Kidney (tissue), 14 donors: Measurements from ENCODE around the gene SLC1A7. TPM values are rescaled to one million over a fixed set of nuclear protein-coding genes. Genes with fewer than 3 reads are reported as not detected.
A peak's percentile ranks its signal among the peaks of the same experiment; 100 is the strongest.

Experiments used
- DNase-seq, 5 donors: peaks; one replicate each; pipeline ENCODE4 v3.0.0-alpha.2; 2013 to 2020
- FAIRE-seq: peaks from 2 replicates; lab custom pipeline; 2012; peaks lifted over from hg19 to GRCh38; lab: Jason Lieb, UNC
- H3K27ac ChIP-seq, 2 donors: one replicate each; pipeline ENCODE4 v1.7.0; 2013; ENCODE audit warnings: low read depth in 2 of 2, low read length in 2 of 2, inconsistent platforms in 1 of 2
- H3K27me3 ChIP-seq: one replicate; pipeline ENCODE4 v1.7.1; 2013; ENCODE audit warnings: low read length, inconsistent platforms; ENCODE audit not compliant: control insufficient read depth, insufficient read depth
- H3K36me3 ChIP-seq, 3 donors: one replicate each; pipeline versions ENCODE4 v1.7.0 to v1.7.1; 2013; ENCODE audit warnings: low read length in 3 of 3, control low read depth in 1 of 3, inconsistent platforms in 1 of 3; ENCODE audit not compliant: insufficient read depth in 3 of 3, control insufficient read depth in 2 of 3
- H3K4me1 ChIP-seq, 3 donors: one replicate each; pipeline versions ENCODE4 v1.7.0 to v1.7.1; 2013; ENCODE audit warnings: low read length in 3 of 3, inconsistent platforms in 1 of 3, low read depth in 1 of 3; ENCODE audit not compliant: control insufficient read depth in 2 of 3, insufficient read depth in 2 of 3
- H3K4me3 ChIP-seq, 3 donors: one replicate each; pipeline versions ENCODE4 v1.7.0 to v1.8.1; 2013; ENCODE audit warnings: low read length in 3 of 3, control low read depth in 1 of 3, inconsistent platforms in 1 of 3
- H3K9ac ChIP-seq, 3 donors: one replicate each; pipeline versions ENCODE4 v1.7.0 to v1.7.1; 2013; ENCODE audit warnings: low read length in 3 of 3, control low read depth in 1 of 3, inconsistent platforms in 1 of 3
- H3K9me3 ChIP-seq, 3 donors: one replicate each; pipeline versions ENCODE4 v1.7.0 to v1.7.1; 2013; ENCODE audit warnings: low read length in 3 of 3, control low read depth in 1 of 3, inconsistent platforms in 1 of 3; ENCODE audit not compliant: control insufficient read depth in 2 of 3, insufficient read depth in 1 of 3
- CTCF ChIP-seq: IDR thresholded peaks from 3 replicates; pipeline ENCODE4 v1.5.1; 2012; ENCODE audit warnings: mild to moderate bottlenecking, moderate library complexity, borderline replicate concordance; ENCODE audit not compliant: insufficient read depth; ENCODE audit errors: extremely low read depth
- intact Hi-C: fragments of 100-400 bp; cut with DNase I; formaldehyde crosslinking; loops from one replicate; pipeline ENCODE4 v1.11.1; 2022
- polyA plus RNA-seq: library from polyadenylated mRNA; stranded (reverse); fragments of 350-450 nt; fragmentation: Illumina TruSeq; extraction: RNeasy Lipid Tissue Mini Kit (QIAGEN cat#74804); gene quantifications from one replicate; pipeline ENCODE4 v1.2.3, GENCODE V29; 2014; ENCODE audit warnings: low read depth, low replicate concordance; ENCODE audit not compliant: insufficient read depth
- total RNA-seq: library from RNA; stranded (reverse); fragmentation: NEBNext Ultra II Directional; extraction: Animal tissue kit (Norgen Biotek cat#: 25700); gene quantifications from one replicate; pipeline ENCODE4 v1.2.1, GENCODE V29; 2021
- donor health status: control.
- donor health status: control.
- donor health status: control.
- donor health status: control.
- donor health status: control.
- donor health status: DM: yes; HTN: yes; CAD: no.
- donor health status: Normal renal cell carcinoma (clear cell type).

SLC1A7 gene
- total and polyA plus RNA-seq, 2 donors from 2014 or later = 1.0 TPM; not detected in 1

DNA sequence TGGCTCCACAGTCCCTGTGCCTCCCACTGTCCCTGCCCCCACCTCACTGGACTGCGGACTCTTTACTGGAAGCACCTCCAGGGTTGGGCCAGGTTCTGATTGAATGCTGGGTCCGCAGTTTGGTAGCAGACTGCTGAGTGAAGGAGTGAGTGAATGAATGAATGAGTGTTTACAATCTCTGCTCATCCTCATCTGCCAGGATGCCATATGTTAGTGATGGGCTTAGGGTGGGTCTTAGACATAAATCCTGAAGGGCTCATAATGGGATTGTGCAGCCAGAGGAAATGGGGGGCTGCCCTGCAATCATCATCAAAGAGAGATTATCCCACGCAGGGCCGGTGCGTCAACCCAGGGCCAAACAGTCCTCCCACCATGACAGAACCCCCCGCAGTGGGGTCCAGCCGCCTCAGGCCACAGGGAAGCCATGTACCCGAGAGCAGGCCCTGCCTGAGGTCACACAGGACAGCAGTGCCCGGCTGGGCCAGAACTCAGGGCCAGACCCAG lies 26.1 kb downstream of the SLC1A7 start:
- TF ChIP-seq CTCF = no peak
- DNase-seq (no peak), FAIRE-seq (no peak)
- no peaks in the 10 kb centered on the region for H3K9me3 ChIP-seq
- no peak overlapping the region for H3K4me3 ChIP-seq
- no peak overlapping the region for H3K27ac ChIP-seq
- peaks cover 0 to 11% (median 7%) of the 10 kb centered on the region in 3 donors for H3K4me1 ChIP-seq
- H3K27me3 ChIP-seq = no peaks in the 10 kb centered on the region
- intact Hi-C loops = no loop called here
- H3K36me3 ChIP-seq = no peaks in the 10 kb centered on the region
- no peak overlapping the region for H3K9ac ChIP-seq

DNA sequence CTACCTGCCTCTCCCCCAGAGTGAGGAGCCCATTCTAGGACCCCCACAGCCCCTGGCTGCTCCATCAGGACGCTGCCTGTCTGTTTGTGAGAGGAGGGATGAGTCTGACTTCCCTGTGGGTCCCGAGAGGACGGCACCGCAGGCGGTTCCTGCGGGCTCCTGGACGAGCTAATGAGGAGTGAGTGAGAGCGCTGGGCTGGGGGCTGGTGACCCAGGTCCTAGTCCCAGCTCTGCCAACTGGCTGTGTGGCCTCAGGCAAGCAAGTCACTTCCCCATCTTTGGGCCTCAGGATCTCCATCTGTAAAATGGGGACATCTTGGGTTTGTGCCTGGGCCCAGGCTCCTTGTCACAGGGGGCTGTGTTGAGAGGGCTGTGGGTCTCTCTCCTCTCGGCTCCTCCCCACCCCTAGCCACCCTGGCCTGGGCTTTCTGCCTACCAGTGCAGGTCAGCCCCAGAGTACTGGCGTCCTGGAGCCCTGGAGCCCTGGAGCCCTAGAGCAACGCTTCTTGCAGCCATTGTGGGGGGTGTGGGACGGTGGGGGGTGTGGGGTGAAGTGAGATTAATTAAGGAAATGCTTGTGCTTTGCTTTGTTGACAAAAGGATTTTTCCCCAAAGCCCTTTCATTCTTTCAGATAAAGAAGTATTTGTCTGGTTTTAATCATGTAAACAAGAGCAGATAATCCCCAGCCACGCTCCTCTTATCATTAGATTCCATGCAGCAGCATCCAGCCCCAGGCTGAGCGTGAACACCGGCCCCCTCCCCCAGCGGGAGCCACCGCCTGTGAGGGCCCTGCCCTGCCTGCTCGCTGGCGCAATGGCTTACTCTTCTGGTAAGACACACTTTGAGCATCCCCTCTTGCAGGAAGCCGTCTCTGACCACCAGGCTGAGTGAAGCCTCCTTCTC lies 26.8 kb downstream of the SLC1A7 start:
- FAIRE-seq (no peak), DNase-seq (peak in 1 of 5 donors; percentile 58)
- Histone ChIP-seq H3K9ac (no peak overlapping the region), H3K27ac (no peak overlapping the region), H3K27me3 (no peaks in the 10 kb centered on the region), H3K9me3 (no peaks in the 10 kb centered on the region), H3K36me3 (no peaks in the 10 kb centered on the region), H3K4me1 (peaks cover 0 to 10% (median 7%) of the 10 kb centered on the region in 3 donors), H3K4me3 (no peak overlapping the region)
- no peak for TF ChIP-seq CTCF
- intact Hi-C loops = no loop called here

DNA sequence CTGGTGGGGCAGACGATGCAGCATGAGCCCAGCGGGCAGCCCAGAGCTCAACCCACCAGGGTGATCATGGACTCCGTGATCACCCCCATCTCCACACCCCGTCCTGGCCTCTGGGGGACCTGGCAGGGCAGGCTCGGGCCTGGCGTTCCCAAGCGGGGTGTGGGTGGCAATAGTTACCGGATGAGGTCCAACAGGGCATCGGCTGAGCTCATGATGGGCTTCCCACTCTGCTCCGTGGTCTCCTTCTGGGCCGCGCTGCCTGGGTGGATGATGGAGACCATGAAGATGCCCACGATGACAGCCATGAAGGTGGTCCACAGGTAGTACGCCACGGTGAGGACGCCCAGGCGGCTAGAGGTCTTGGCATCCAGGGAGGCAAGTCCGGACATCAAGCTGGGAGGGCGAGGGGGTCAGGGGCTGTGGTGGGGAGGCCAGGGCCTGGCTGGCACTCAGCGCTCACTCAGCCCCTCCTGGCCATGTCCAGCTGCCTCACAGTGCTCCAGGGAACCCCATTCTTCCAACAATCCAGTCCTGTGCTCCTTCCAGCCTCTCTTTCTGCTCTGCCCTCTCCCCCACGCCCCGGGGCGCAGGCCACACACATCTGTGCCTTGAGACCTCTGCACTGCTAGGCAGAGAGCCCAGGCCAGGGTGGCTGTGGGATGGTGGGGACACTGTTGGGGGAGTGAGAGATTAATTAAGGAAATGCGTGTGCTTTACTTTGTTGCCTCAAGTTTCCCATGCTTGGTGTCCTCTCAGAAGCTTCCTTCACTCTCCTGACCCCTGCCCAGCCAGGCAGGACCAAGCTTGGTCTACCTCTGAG lies 27.6 kb downstream of the SLC1A7 start:
- Histone ChIP-seq H3K27ac (no peak overlapping the region), H3K4me3 (no peak overlapping the region), H3K36me3 (no peaks in the 10 kb centered on the region), H3K9ac (no peak overlapping the region), H3K4me1 (peaks cover 0 to 8% (median 7%) of the 10 kb centered on the region in 3 donors), H3K27me3 (no peaks in the 10 kb centered on the region), H3K9me3 (no peaks in the 10 kb centered on the region)
- TF ChIP-seq CTCF = no peak
- no peak for FAIRE-seq
- intact Hi-C loops = no loop called here
- DNase-seq = no peak
